K562 (cell line): Measurements from ENCODE around the gene ACSF3.

Experiments used
- BDP1 ChIP-seq: IDR thresholded peaks from 3 replicates; pipeline ENCODE4 v1.6.1; 2011; ENCODE audit not compliant: insufficient read length, insufficient read depth
- GABPA ChIP-seq: fragments of 200-800 bp; sonication (Bioruptor generic); conservative IDR thresholded peaks from 2 replicates; pipeline ENCODE4 v1.6.1; 2016; ENCODE audit warnings: low read depth, missing genetic modification characterization, missing compliant biosample characterization
- HDGF ChIP-seq: fragments of 450-650 bp; IDR thresholded peaks from 2 replicates; pipeline ENCODE4 v1.6.1; 2016
- KDM4B ChIP-seq, 2 experiments: fragments of 450-650 bp in 1 of 2; sonication (generic) in 1 of 2; IDR thresholded peaks; 2 replicates each; pipeline ENCODE4 v1.6.1; 2016 to 2017; ENCODE audit warnings: borderline replicate concordance in 2 of 2, antibody characterized with exemption in 1 of 2, low read depth in 1 of 2, mild to moderate bottlenecking in 1 of 2
- MEIS2 ChIP-seq: fragments of 450-650 bp; IDR thresholded peaks from 2 replicates; pipeline ENCODE4 v1.6.1; 2014; ENCODE audit warnings: mild to moderate bottlenecking; ENCODE audit not compliant: partially characterized antibody
- MXI1 ChIP-seq: IDR thresholded peaks from 2 replicates; pipeline ENCODE4 v1.6.1; 2011; ENCODE audit warnings: low read depth, mild to moderate bottlenecking, improper control_type of control experiment, low read length
- POLR2AphosphoS2 ChIP-seq: IDR thresholded peaks from 2 replicates; pipeline ENCODE4 v1.6.1; 2012; ENCODE audit warnings: low read length, improper control_type of control experiment
- RCOR1 ChIP-seq, 2 experiments: IDR thresholded peaks; 2 replicates each; pipeline ENCODE4 v1.6.1; 2012; ENCODE audit warnings: low read depth in 2 of 2, low read length in 2 of 2, borderline replicate concordance in 1 of 2, improper control_type of control experiment in 1 of 2
- SNRNP70 ChIP-seq: fragments of 200-400 bp; formaldehyde crosslinking; optimal IDR thresholded peaks from 2 replicates; pipeline ENCODE3; 2017; ENCODE audit warnings: low read depth, low read length
- ZNF274 ChIP-seq: IDR thresholded peaks from 2 replicates; pipeline ENCODE4 v1.6.1; 2011; ENCODE audit warnings: low read depth, mild to moderate bottlenecking, low read length, moderate library complexity, borderline replicate concordance
- TF ChIP-seq, protein P1 (sequence below), 3 experiments: IDR thresholded peaks in 2 of 3; conservative IDR thresholded peaks in 1 of 3; 2 replicates each; pipeline ENCODE4 v1.5.1; 2011 to 2012; ENCODE audit warnings: low read length in 3 of 3, mild to moderate bottlenecking in 3 of 3, control low read depth in 2 of 3, improper control_type of control experiment in 1 of 3, inconsistent platforms in 1 of 3, low read depth in 1 of 3, mixed read lengths in 1 of 3, moderate library complexity in 1 of 3; ENCODE audit not compliant: insufficient read depth in 2 of 3

DNA sequence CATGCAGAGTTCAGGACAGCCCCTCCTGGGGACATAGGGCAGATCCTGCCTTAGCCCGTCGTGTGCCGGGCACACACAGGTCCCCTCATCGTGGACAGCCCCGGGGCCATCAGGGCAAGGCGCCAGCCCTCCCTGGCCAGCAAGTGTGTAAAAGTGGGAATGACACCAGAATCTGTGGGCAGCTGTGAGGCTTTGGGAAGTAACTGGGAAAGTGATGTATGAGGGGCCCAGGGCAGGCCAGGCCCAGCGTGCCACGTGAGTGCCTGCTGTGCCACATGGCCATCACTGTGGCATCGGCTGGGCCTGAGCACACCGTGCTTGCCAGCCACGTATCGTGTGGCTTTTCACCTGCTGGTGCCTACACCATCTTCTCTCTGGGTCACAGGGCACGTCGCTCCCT, 26.6 kb downstream of the ACSF3 start:
- TF ChIP-seq RCOR1 (IDR thresholded peaks at IDR 0.05; ENCODE audit: borderline replicate concordance in 1 of 2, low read depth in 2 of 2, low read length in 2 of 2) (no peak), MEIS2 (no peak), SNRNP70 (no peak), BDP1 (no peak), POLR2AphosphoS2 (no peak), HDGF (no peak), KDM4B (IDR thresholded peaks at IDR 0.05; ENCODE audit: borderline replicate concordance in 2 of 2, low read depth in 1 of 2) (no peak), MXI1 (no peak), ZNF274 (no peak), GABPA (no peak)
- TF ChIP-seq, protein P1, sequence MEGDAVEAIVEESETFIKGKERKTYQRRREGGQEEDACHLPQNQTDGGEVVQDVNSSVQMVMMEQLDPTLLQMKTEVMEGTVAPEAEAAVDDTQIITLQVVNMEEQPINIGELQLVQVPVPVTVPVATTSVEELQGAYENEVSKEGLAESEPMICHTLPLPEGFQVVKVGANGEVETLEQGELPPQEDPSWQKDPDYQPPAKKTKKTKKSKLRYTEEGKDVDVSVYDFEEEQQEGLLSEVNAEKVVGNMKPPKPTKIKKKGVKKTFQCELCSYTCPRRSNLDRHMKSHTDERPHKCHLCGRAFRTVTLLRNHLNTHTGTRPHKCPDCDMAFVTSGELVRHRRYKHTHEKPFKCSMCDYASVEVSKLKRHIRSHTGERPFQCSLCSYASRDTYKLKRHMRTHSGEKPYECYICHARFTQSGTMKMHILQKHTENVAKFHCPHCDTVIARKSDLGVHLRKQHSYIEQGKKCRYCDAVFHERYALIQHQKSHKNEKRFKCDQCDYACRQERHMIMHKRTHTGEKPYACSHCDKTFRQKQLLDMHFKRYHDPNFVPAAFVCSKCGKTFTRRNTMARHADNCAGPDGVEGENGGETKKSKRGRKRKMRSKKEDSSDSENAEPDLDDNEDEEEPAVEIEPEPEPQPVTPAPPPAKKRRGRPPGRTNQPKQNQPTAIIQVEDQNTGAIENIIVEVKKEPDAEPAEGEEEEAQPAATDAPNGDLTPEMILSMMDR (IDR thresholded peaks at IDR 0.05 in 2 of 3, conservative IDR thresholded peaks at IDR 0.05 in 1 of 3; ENCODE audit: insufficient read depth in 2 of 3, low read depth in 1 of 3, low read length in 3 of 3): no peak
